HepG2 (cell line): ENCODE data around the gene REC114.

ENCODE experiments used
- CHD2 ChIP-seq: IDR thresholded peaks from 2 replicates; pipeline ENCODE4 v1.6.1; 2011; ENCODE audit warnings: low read depth, low read length, improper control_type of control experiment
- DMAP1 ChIP-seq: IDR thresholded peaks from 2 replicates; pipeline ENCODE4 v1.6.1; 2016
- FOXA1 ChIP-seq, 2 experiments: fragments of 450-650 bp in 1 of 2; sonication (generic) in 1 of 2; formaldehyde crosslinking in 1 of 2; IDR thresholded peaks; 2 replicates each; pipeline versions ENCODE4 v1.4.0 to v1.6.1; 2016 to 2020; ENCODE audit warnings: missing genetic modification reagents in 1 of 2
- HNRNPK ChIP-seq: fragments of 200-400 bp; formaldehyde crosslinking; IDR thresholded peaks from 2 replicates; pipeline ENCODE4 v1.6.1; 2018; ENCODE audit warnings: low read length, low read depth, moderate library complexity, mild to moderate bottlenecking; ENCODE audit not compliant: poor library complexity, severe bottlenecking
- KDM4B ChIP-seq: sonication (generic); formaldehyde crosslinking; IDR thresholded peaks from 2 replicates; pipeline ENCODE4 v1.4.0; 2020; ENCODE audit warnings: missing genetic modification reagents
- MEF2D ChIP-seq: sonication (generic); formaldehyde crosslinking; IDR thresholded peaks from 2 replicates; pipeline ENCODE4 v1.5.1; 2020; ENCODE audit warnings: mild to moderate bottlenecking, missing genetic modification reagents
- PBX2 ChIP-seq: IDR thresholded peaks from 2 replicates; pipeline ENCODE4 v1.6.1; 2016; ENCODE audit warnings: control low read depth
- POLR2A ChIP-seq, 2 experiments: IDR thresholded peaks; 2 replicates each; pipeline ENCODE4 v1.6.1; 2011; ENCODE audit warnings: low read depth in 2 of 2, low read length in 2 of 2, mild to moderate bottlenecking in 1 of 2, moderate library complexity in 1 of 2; ENCODE audit not compliant: insufficient read depth in 1 of 2
- SP1 ChIP-seq, 2 experiments: fragments of 450-650 bp in 1 of 2; sonication (generic) in 1 of 2; formaldehyde crosslinking in 1 of 2; IDR thresholded peaks; 2 replicates each; pipeline versions ENCODE4 v1.4.0 to v1.6.1; 2016 to 2020; ENCODE audit warnings: missing genetic modification reagents in 1 of 2
- ZNF274 ChIP-seq: sonication (generic); formaldehyde crosslinking; IDR thresholded peaks from 2 replicates; pipeline ENCODE4 v1.5.1; 2020; ENCODE audit warnings: mild to moderate bottlenecking, missing genetic modification reagents
- TF ChIP-seq, protein P1 (sequence below): sonication (generic); formaldehyde crosslinking; IDR thresholded peaks from 2 replicates; pipeline ENCODE4 v1.5.1; 2020; ENCODE audit warnings: mild to moderate bottlenecking, missing genetic modification reagents, moderate library complexity
- TF ChIP-seq, protein P2 (sequence below): sonication (generic); formaldehyde crosslinking; IDR thresholded peaks from 2 replicates; pipeline ENCODE4 v1.9.0; 2021; ENCODE audit warnings: missing genetic modification reagents, borderline replicate concordance

DNA sequence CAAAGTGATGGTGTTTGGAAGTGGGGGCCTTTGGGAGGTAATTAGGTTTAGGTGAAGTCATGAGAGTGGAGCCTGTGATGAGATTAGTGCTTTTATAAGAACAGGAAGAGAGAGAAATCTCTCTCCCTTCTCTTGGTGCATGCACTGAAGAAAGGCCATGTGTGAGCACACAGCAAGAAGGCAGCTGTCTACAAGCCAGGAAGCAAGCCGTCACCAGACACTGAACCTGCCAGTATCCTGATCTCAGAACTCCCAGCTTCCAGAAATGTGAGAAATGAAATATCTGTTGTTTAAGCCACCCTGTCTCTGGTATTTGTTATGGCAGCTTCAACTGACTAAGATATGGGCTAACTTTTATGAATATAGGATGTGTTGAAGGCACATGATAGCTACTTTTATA is 72.6 kb downstream of the REC114 start:
- TF ChIP-seq KDM4B (CRISPR knock-in tag) (no peak), ZNF274 (CRISPR knock-in tag) (no peak), PBX2 (CRISPR knock-in tag) (no peak), DMAP1 (CRISPR knock-in tag) (no peak), CHD2 (no peak), SP1 (IDR thresholded peaks at IDR 0.05) (no peak), SP1 (CRISPR knock-in tag; IDR thresholded peaks at IDR 0.05) (no peak), FOXA1 (IDR thresholded peaks at IDR 0.05) (no peak), FOXA1 (CRISPR knock-in tag; IDR thresholded peaks at IDR 0.05) (no peak), POLR2A (IDR thresholded peaks at IDR 0.05; ENCODE audit: insufficient read depth in 1 of 2, low read depth in 2 of 2, low read length in 2 of 2) (no peak), HNRNPK (no peak), MEF2D (CRISPR knock-in tag) (no peak)
- TF ChIP-seq, protein P1, sequence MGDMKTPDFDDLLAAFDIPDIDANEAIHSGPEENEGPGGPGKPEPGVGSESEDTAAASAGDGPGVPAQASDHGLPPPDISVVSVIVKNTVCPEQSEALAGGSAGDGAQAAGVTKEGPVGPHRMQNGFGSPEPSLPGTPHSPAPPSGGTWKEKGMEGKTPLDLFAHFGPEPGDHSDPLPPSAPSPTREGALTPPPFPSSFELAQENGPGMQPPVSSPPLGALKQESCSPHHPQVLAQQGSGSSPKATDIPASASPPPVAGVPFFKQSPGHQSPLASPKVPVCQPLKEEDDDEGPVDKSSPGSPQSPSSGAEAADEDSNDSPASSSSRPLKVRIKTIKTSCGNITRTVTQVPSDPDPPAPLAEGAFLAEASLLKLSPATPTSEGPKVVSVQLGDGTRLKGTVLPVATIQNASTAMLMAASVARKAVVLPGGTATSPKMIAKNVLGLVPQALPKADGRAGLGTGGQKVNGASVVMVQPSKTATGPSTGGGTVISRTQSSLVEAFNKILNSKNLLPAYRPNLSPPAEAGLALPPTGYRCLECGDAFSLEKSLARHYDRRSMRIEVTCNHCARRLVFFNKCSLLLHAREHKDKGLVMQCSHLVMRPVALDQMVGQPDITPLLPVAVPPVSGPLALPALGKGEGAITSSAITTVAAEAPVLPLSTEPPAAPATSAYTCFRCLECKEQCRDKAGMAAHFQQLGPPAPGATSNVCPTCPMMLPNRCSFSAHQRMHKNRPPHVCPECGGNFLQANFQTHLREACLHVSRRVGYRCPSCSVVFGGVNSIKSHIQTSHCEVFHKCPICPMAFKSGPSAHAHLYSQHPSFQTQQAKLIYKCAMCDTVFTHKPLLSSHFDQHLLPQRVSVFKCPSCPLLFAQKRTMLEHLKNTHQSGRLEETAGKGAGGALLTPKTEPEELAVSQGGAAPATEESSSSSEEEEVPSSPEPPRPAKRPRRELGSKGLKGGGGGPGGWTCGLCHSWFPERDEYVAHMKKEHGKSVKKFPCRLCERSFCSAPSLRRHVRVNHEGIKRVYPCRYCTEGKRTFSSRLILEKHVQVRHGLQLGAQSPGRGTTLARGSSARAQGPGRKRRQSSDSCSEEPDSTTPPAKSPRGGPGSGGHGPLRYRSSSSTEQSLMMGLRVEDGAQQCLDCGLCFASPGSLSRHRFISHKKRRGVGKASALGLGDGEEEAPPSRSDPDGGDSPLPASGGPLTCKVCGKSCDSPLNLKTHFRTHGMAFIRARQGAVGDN: no peak
- TF ChIP-seq, protein P2, sequence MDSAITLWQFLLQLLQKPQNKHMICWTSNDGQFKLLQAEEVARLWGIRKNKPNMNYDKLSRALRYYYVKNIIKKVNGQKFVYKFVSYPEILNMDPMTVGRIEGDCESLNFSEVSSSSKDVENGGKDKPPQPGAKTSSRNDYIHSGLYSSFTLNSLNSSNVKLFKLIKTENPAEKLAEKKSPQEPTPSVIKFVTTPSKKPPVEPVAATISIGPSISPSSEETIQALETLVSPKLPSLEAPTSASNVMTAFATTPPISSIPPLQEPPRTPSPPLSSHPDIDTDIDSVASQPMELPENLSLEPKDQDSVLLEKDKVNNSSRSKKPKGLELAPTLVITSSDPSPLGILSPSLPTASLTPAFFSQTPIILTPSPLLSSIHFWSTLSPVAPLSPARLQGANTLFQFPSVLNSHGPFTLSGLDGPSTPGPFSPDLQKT (CRISPR knock-in tag): no peak
